IMR-90 (cell line): ENCODE data around the gene RAB40A. TPM values are rescaled to one million over a fixed set of nuclear protein-coding genes. Genes with fewer than 3 reads are reported as not detected.

ENCODE experiments used
- ATAC-seq: fragments of 200-7000 bp; cut with Tn5 transposase; 2 replicates; pipeline ENCODE4 v1.9.1; 2020; ENCODE audit warnings: low read depth, mild to moderate bottlenecking, moderate library complexity
- BruUV-seq: library from RNA; stranded (reverse); fragments of 400-500 nt; replicated peaks from 2 replicates; lab custom pipeline; 2021; lab: Mats Ljungman, UMichigan
- CTCF ChIA-PET: fragments of 300-600 bp; formaldehyde crosslinking; extraction: SDS; loops from one replicate; lab custom pipeline; 2021; ENCODE audit warnings: antibody characterized with exemption; lab: Yijun Ruan, JAX
- POLR2A ChIA-PET: fragments of 300-600 bp; sonication (Branson Sonifier 250); formaldehyde crosslinking; loops from one replicate; lab custom pipeline; 2022; ENCODE audit warnings: antibody characterized with exemption; ENCODE audit not compliant: unreplicated experiment; lab: Charles Lee
- DNase-seq: peaks from one replicate; pipeline ENCODE4 v3.0.0; 2013
- H2AFZ ChIP-seq: replicated peaks from 2 replicates; pipeline ENCODE3; 2013; ENCODE audit warnings: low read length, mild to moderate bottlenecking; ENCODE audit not compliant: poor library complexity
- H2AK5ac ChIP-seq: 2 replicates; pipeline ENCODE4 v1.6.1; 2013; ENCODE audit warnings: low read depth, low read length, inconsistent platforms
- H2AK9ac ChIP-seq: replicated peaks from 2 replicates; pipeline ENCODE3; 2013; ENCODE audit warnings: mild to moderate bottlenecking, low read depth, low read length, moderate library complexity; ENCODE audit not compliant: poor library complexity
- H2BK120ac ChIP-seq: 2 replicates; pipeline ENCODE4 v1.6.1; 2013; ENCODE audit warnings: low read depth, low read length, inconsistent platforms
- H2BK15ac ChIP-seq: 3 replicates; pipeline ENCODE4 v1.6.1; 2013; ENCODE audit warnings: low read depth, low read length, inconsistent platforms
- H2BK20ac ChIP-seq: 2 replicates; pipeline ENCODE4 v1.6.1; 2013; ENCODE audit warnings: low read depth, mild to moderate bottlenecking, inconsistent platforms, low read length, moderate library complexity
- H2BK5ac ChIP-seq: 2 replicates; pipeline ENCODE4 v1.6.1; 2013; ENCODE audit warnings: mild to moderate bottlenecking, low read depth, low read length, inconsistent platforms; ENCODE audit not compliant: poor library complexity, severe bottlenecking
- H3K14ac ChIP-seq: replicated peaks from 2 replicates; pipeline ENCODE4 v1.6.1; 2013; ENCODE audit warnings: low read depth, low read length, inconsistent platforms
- H3K18ac ChIP-seq: 2 replicates; pipeline ENCODE4 v1.6.1; 2013; ENCODE audit warnings: low read depth, low read length, control low read depth
- H3K23ac ChIP-seq: 2 replicates; pipeline ENCODE4 v1.6.1; 2013; ENCODE audit warnings: low read depth, low read length, inconsistent platforms
- H3K27ac ChIP-seq: 2 replicates; pipeline ENCODE4 v1.5.1; 2013; ENCODE audit warnings: mild to moderate bottlenecking, control low read depth, low read length; ENCODE audit not compliant: insufficient read depth
- H3K27me3 ChIP-seq: 2 replicates; pipeline ENCODE4 v1.6.1; 2013; ENCODE audit warnings: low read length; ENCODE audit not compliant: control insufficient read depth, insufficient read depth
- H3K36me3 ChIP-seq: 2 replicates; pipeline ENCODE4 v1.6.1; 2013; ENCODE audit warnings: low read length, mixed read lengths; ENCODE audit not compliant: control insufficient read depth, insufficient read depth
- H3K4ac ChIP-seq: 2 replicates; pipeline ENCODE4 v1.6.1; 2013; ENCODE audit warnings: low read depth, low read length, inconsistent platforms
- H3K4me1 ChIP-seq: 2 replicates; pipeline ENCODE4 v1.6.1; 2013; ENCODE audit warnings: low read length, mixed read lengths; ENCODE audit not compliant: control insufficient read depth, insufficient read depth
- H3K4me2 ChIP-seq: 2 replicates; pipeline ENCODE4 v1.6.1; 2013; ENCODE audit warnings: low read depth, mild to moderate bottlenecking, control low read depth, low read length, moderate library complexity
- H3K4me3 ChIP-seq: 2 replicates; pipeline ENCODE4 v1.5.1; 2013; ENCODE audit warnings: low read depth, mild to moderate bottlenecking, control low read depth, low read length, moderate library complexity; ENCODE audit not compliant: insufficient read depth
- H3K56ac ChIP-seq: 2 replicates; pipeline ENCODE4 v1.6.1; 2013; ENCODE audit warnings: low read length, inconsistent platforms; ENCODE audit not compliant: insufficient read depth; ENCODE audit errors: extremely low read depth
- H3K79me1 ChIP-seq, 2 experiments: 2 replicates each; pipeline ENCODE4 v1.6.1; 2013; ENCODE audit warnings: low read length in 2 of 2, inconsistent platforms in 1 of 2, low read depth in 1 of 2
- H3K9ac ChIP-seq: 2 replicates; pipeline ENCODE4 v1.6.1; 2013; ENCODE audit warnings: low read depth, low read length, control low read depth
- H3K9me1 ChIP-seq: 2 replicates; pipeline ENCODE4 v1.6.1; 2013; ENCODE audit warnings: low read length, inconsistent platforms; ENCODE audit not compliant: insufficient read depth
- H3K9me3 ChIP-seq: 2 replicates; pipeline ENCODE4 v1.6.1; 2013; ENCODE audit warnings: low read length; ENCODE audit not compliant: control insufficient read depth, insufficient read depth
- H4K20me1 ChIP-seq: 2 replicates; pipeline ENCODE4 v1.6.1; 2013; ENCODE audit warnings: low read length, inconsistent platforms; ENCODE audit not compliant: insufficient read depth
- H4K5ac ChIP-seq: 2 replicates; pipeline ENCODE4 v1.6.1; 2013; ENCODE audit warnings: mild to moderate bottlenecking, low read depth, low read length, control low read depth
- H4K8ac ChIP-seq, 2 experiments: 2 replicates each; pipeline ENCODE4 v1.6.1; 2013; ENCODE audit warnings: low read depth in 2 of 2, low read length in 2 of 2, control low read depth in 1 of 2, inconsistent platforms in 1 of 2
- H4K91ac ChIP-seq: 2 replicates; pipeline ENCODE4 v1.6.1; 2013; ENCODE audit warnings: low read depth, low read length, inconsistent platforms; ENCODE audit not compliant: insufficient read depth
- BHLHE40 ChIP-seq: fragments of 150-350 bp; IDR thresholded peaks from 2 replicates; pipeline ENCODE4 v1.6.1; 2016; ENCODE audit warnings: mild to moderate bottlenecking, low read depth, low read length
- CEBPB ChIP-seq: IDR thresholded peaks from 2 replicates; pipeline ENCODE4 v1.6.1; 2012; ENCODE audit warnings: low read depth, low read length, improper control_type of control experiment
- CHD1 ChIP-seq: IDR thresholded peaks from 2 replicates; pipeline ENCODE4 v1.6.1; 2012; ENCODE audit warnings: low read depth, low read length, improper control_type of control experiment
- ELK1 ChIP-seq: fragments of 150-350 bp; IDR thresholded peaks from 2 replicates; pipeline ENCODE4 v1.6.1; 2016; ENCODE audit warnings: low read depth, mild to moderate bottlenecking, low read length, moderate library complexity, borderline replicate concordance
- FOS ChIP-seq: fragments of 150-350 bp; IDR thresholded peaks from 2 replicates; pipeline ENCODE4 v1.6.1; 2016; ENCODE audit warnings: low read depth, low read length
- MAFK ChIP-seq: IDR thresholded peaks from 2 replicates; pipeline ENCODE4 v1.6.1; 2012; ENCODE audit warnings: low read depth, low read length, improper control_type of control experiment
- MAZ ChIP-seq: IDR thresholded peaks from 2 replicates; pipeline ENCODE4 v1.6.1; 2012; ENCODE audit warnings: low read depth, mild to moderate bottlenecking, low read length, improper control_type of control experiment, moderate library complexity, borderline replicate concordance
- MXI1 ChIP-seq: IDR thresholded peaks from 2 replicates; pipeline ENCODE4 v1.6.1; 2012; ENCODE audit warnings: low read depth, mild to moderate bottlenecking, low read length, moderate library complexity, borderline replicate concordance
- NFE2L2 ChIP-seq: fragments of 150-350 bp; IDR thresholded peaks from 2 replicates; pipeline ENCODE4 v1.6.1; 2016; ENCODE audit warnings: low read depth, mild to moderate bottlenecking, low read length
- POLR2A ChIP-seq: IDR thresholded peaks from 2 replicates; pipeline ENCODE4 v1.6.1; 2012; ENCODE audit warnings: mild to moderate bottlenecking, low read depth, low read length
- RAD21 ChIP-seq: IDR thresholded peaks from 2 replicates; pipeline ENCODE4 v1.6.1; 2012; ENCODE audit warnings: low read length, improper control_type of control experiment
- RCOR1 ChIP-seq: IDR thresholded peaks from 2 replicates; pipeline ENCODE4 v1.6.1; 2012; ENCODE audit warnings: mild to moderate bottlenecking, low read length, improper control_type of control experiment; ENCODE audit not compliant: insufficient replicate concordance
- RFX5 ChIP-seq: IDR thresholded peaks from 2 replicates; pipeline ENCODE4 v1.8.0; 2012; ENCODE audit warnings: low read depth, mild to moderate bottlenecking, low read length, moderate library complexity
- SMC3 ChIP-seq: fragments of 150-350 bp; IDR thresholded peaks from 2 replicates; pipeline ENCODE4 v1.6.1; 2016; ENCODE audit warnings: low read depth, mild to moderate bottlenecking, antibody characterized with exemption, low read length, moderate library complexity
- USF2 ChIP-seq: fragments of 150-350 bp; IDR thresholded peaks from 2 replicates; pipeline ENCODE4 v1.6.1; 2017; ENCODE audit warnings: mild to moderate bottlenecking, antibody characterized with exemption, low read length, low read depth
- WGBS, 2 experiments: methylation state at CpG; one replicate each; pipeline versions ENCODE4 v1.1.5 to v1.1.7; 2013; ENCODE audit warnings: missing lambda C conversion rate in 2 of 2; ENCODE audit not compliant: insufficient read length in 1 of 2; ENCODE audit errors: extremely low coverage in 2 of 2; 5-methylcytosine and 5-hydroxymethylcytosine counted together
- dilution Hi-C: fragments of 300-500 bp; cut with HindIII; formaldehyde crosslinking; loops from one replicate; pipeline ENCODE4 v1.14.3; 2018; ENCODE audit warnings: low sequenced_read_pairs; ENCODE audit not compliant: unreplicated experiment
- in situ Hi-C: fragments of 300-500 bp; cut with MboI; formaldehyde crosslinking; loops from 3 replicates; pipeline ENCODE4 v1.14.3; 2019; ENCODE audit warnings: low sequenced_read_pairs, inconsistent platforms, mixed read lengths
- intact Hi-C: fragments of 100-400 bp; cut with micrococcal nuclease; formaldehyde crosslinking; loops from 2 replicates; pipeline ENCODE4 v1.10.0; 2022
- polyA plus RNA-seq, 3 experiments: library from polyadenylated mRNA; depleted of rRNA; stranded (reverse); fragments of >200 nt; gene quantifications; 2 replicates each; pipeline ENCODE4 v1.2.3, GENCODE V29; 2012; ENCODE audit warnings: low replicate concordance in 1 of 3
- total RNA-seq: library from RNA; depleted of rRNA; stranded (reverse); fragments of >200 nt; gene quantifications from 2 replicates; pipeline ENCODE4 v1.2.3, GENCODE V29; 2012
- TF ChIP-seq, protein P1 (sequence below): conservative IDR thresholded peaks from 2 replicates; pipeline ENCODE4 v1.5.1; 2012; ENCODE audit warnings: mild to moderate bottlenecking, low read depth, low read length, improper control_type of control experiment

Gene RAB40A
- total and polyA plus RNA-seq, 2 of the 4 experiments (the other 2 are of a cell fraction), result under 0.01 to 0.26 TPM

- Histone ChIP-seq H3K9me1 (no peaks in the 10 kb centered on the region), H3K18ac (no peak overlapping the region), H4K91ac (no peak overlapping the region), H3K4me3 (no peak overlapping the region), H3K9me3 (no peaks in the 10 kb centered on the region), H3K56ac (no peak overlapping the region), H3K36me3 (no peaks in the 10 kb centered on the region), H3K9ac (no peak overlapping the region), H3K4me1 (no peaks in the 10 kb centered on the region), H2AK9ac (no peak overlapping the region), H3K4ac (no peak overlapping the region), H3K14ac (no peak overlapping the region), H3K79me1 (no peaks in the 10 kb centered on the region), H2BK5ac (no peak overlapping the region), H3K27me3 (no peaks in the 10 kb centered on the region), H2BK120ac (no peak overlapping the region), H4K20me1 (no peaks in the 10 kb centered on the region), H2AK5ac (no peak overlapping the region), H3K23ac (no peak overlapping the region), H2BK20ac (no peak overlapping the region), H2BK15ac (no peak overlapping the region), H3K27ac (no peak overlapping the region), H3K4me2 (no peak overlapping the region), H2AFZ (no peak overlapping the region), H4K5ac (no peak overlapping the region), H4K8ac (no peak overlapping the region)
- no peak for ATAC-seq
- dilution Hi-C loops, result no loop called here
- ChIA-PET POLR2A (no interaction called here), CTCF (interaction anchor here (0.6 kb wide), 1 partner anchor 13 kb away, joined by 4 read pairs; no protein-coding TSS in a partner anchor)
- in situ Hi-C loops, result no loop called here
- intact Hi-C loops, result no loop called here
- peak; percentile 52 for DNase-seq
- BruUV-seq, result no TSS peak
- TF ChIP-seq POLR2A (no peak), CEBPB (no peak), BHLHE40 (no peak), RCOR1 (no peak), MXI1 (no peak), USF2 (no peak), ELK1 (no peak), FOS (no peak), RAD21 (no peak), CHD1 (no peak), SMC3 (no peak), MAZ (no peak), MAFK (no peak), NFE2L2 (no peak), RFX5 (no peak)
- TF ChIP-seq, protein P1, sequence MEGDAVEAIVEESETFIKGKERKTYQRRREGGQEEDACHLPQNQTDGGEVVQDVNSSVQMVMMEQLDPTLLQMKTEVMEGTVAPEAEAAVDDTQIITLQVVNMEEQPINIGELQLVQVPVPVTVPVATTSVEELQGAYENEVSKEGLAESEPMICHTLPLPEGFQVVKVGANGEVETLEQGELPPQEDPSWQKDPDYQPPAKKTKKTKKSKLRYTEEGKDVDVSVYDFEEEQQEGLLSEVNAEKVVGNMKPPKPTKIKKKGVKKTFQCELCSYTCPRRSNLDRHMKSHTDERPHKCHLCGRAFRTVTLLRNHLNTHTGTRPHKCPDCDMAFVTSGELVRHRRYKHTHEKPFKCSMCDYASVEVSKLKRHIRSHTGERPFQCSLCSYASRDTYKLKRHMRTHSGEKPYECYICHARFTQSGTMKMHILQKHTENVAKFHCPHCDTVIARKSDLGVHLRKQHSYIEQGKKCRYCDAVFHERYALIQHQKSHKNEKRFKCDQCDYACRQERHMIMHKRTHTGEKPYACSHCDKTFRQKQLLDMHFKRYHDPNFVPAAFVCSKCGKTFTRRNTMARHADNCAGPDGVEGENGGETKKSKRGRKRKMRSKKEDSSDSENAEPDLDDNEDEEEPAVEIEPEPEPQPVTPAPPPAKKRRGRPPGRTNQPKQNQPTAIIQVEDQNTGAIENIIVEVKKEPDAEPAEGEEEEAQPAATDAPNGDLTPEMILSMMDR, result no peak
- no CpG with 5 or more reads among the region's 1 CpG for WGBS, 2 experiments
Observed at GRCh38 chrX:103565752-103566151, 46.5 kb upstream of the RAB40A start.
